Measurements from ENCODE around the gene QSOX2.

DNA sequence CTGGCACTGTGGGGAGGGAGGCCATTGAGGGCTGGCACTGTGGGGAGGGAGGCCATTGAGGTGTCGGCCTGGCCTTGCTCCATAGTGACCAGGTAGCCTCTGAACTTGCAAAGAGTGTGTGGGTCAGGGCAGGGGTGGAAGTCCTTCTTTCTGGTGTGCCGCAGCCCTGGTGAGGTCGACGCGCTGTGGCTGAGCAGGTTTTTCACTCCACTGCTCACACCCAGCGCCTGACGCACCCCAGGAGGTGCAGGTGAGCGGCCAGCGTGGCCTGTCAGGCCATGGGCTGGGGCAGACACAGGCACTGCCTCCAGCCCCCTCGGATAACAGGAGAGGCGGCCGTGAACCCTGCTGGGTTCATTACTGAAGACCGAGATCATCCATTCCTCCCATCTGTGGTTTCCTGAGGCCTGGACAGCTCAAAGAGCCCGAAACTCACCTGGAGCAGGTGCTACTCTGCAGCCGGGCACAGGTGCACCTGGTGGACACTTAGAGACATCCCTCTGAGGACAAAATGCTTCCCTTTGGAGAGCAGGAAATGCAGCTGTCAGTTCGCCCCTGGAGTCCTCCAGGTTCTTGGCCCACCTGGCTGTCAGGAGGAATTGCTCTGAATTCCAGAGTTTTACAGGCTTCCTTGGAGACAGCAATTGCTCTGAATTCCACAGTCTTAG lies 73.1 kb downstream of the QSOX2 start:
- TF ChIP-seq, protein P1, sequence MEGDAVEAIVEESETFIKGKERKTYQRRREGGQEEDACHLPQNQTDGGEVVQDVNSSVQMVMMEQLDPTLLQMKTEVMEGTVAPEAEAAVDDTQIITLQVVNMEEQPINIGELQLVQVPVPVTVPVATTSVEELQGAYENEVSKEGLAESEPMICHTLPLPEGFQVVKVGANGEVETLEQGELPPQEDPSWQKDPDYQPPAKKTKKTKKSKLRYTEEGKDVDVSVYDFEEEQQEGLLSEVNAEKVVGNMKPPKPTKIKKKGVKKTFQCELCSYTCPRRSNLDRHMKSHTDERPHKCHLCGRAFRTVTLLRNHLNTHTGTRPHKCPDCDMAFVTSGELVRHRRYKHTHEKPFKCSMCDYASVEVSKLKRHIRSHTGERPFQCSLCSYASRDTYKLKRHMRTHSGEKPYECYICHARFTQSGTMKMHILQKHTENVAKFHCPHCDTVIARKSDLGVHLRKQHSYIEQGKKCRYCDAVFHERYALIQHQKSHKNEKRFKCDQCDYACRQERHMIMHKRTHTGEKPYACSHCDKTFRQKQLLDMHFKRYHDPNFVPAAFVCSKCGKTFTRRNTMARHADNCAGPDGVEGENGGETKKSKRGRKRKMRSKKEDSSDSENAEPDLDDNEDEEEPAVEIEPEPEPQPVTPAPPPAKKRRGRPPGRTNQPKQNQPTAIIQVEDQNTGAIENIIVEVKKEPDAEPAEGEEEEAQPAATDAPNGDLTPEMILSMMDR (IDR thresholded peaks at IDR 0.05 in 8 of 11, conservative IDR thresholded peaks at IDR 0.05 in 3 of 11): no peak
- TF ChIP-seq POLR2AphosphoS5 (IDR thresholded peaks at IDR 0.05) (no peak), POLR2A (IDR thresholded peaks at IDR 0.05) (no peak)
